Right lobe of liver (tissue), 6 donors: ENCODE measurements around the gene TNFRSF11A. TPM values are rescaled to one million over a fixed set of nuclear protein-coding genes. Genes with fewer than 3 reads are reported as not detected.
A peak's percentile ranks its signal among the peaks of the same experiment; 100 is the strongest.

Source experiments
- ATAC-seq, 4 donors: fragments of 200-7000 bp; cut with Tn5 transposase; one replicate each; pipeline ENCODE4 v1.9.1; 2020; ENCODE audit warnings: mild to moderate bottlenecking in 4 of 4, moderate library complexity in 4 of 4
- DNase-seq, 3 donors: peaks; one replicate each; pipeline ENCODE4 v3.0.0-alpha.2; 2020
- H3K27ac ChIP-seq, 3 donors: fragments of 200-600 bp; one replicate each; pipeline ENCODE4 v1.8.0; 2022
- H3K27me3 ChIP-seq, 2 donors: fragments of 200-600 bp; one replicate each; pipeline ENCODE4 v1.8.0; 2022
- H3K36me3 ChIP-seq, 4 donors: fragments of 200-600 bp; sonication (generic) in 1 of 4; one replicate each; pipeline versions ENCODE4 v1.5.1 to v1.8.0; 2017 to 2022; ENCODE audit warnings: control low read depth in 1 of 4
- H3K4me1 ChIP-seq, 4 donors: fragments of 200-600 bp; sonication (generic) in 1 of 4; one replicate each; pipeline versions ENCODE4 v1.5.1 to v1.8.0; 2017 to 2022; ENCODE audit warnings: control low read depth in 1 of 4
- H3K4me3 ChIP-seq, 3 donors: fragments of 200-600 bp; one replicate each; pipeline ENCODE4 v1.8.0; 2022
- H3K9me3 ChIP-seq, 4 donors: fragments of 200-600 bp; sonication (generic) in 1 of 4; one replicate each; pipeline versions ENCODE4 v1.5.1 to v1.8.0; 2017 to 2022; ENCODE audit warnings: control low read depth in 1 of 4
- POLR2A ChIP-seq: fragments of 450-650 bp; IDR thresholded peaks from one replicate; pipeline ENCODE4 v1.6.1; 2017; ENCODE audit warnings: antibody characterized with exemption, mild to moderate bottlenecking
- WGBS: methylation state at CpG from one replicate; pipeline ENCODE4 v1.1.6; 2018; ENCODE audit warnings: low coverage, low lambda C conversion rate; ENCODE audit not compliant: insufficient coverage; ENCODE audit errors: missing lambda C conversion rate; 5-methylcytosine and 5-hydroxymethylcytosine counted together
- intact Hi-C, 2 donors: fragments of 100-400 bp; cut with DNase I; formaldehyde crosslinking; loops; one replicate each; pipeline versions ENCODE4 v1.11.2 to v1.14.1; 2022
- small RNA-seq, 2 experiments: library from RNA; depleted of rRNA; stranded (forward); fragments of <200 nt; gene quantifications; one replicate each; pipeline ENCODE3, GENCODE V24; 2016
- total RNA-seq, 6 experiments: library from RNA; depleted of rRNA in 2 of 6; stranded (reverse); fragments of >200 nt in 2 of 6; fragmentation: NEBNext Ultra II Directional in 3 of 6; extraction: Animal tissue kit (Norgen Biotek cat#: 25700) in 3 of 6; gene quantifications; one replicate each; pipeline versions ENCODE4 v1.1.0 to v1.2.4, GENCODE V29; 2016 to 2023
- TF ChIP-seq, protein P1 (sequence below), 4 donors: fragments of 200-600 bp in 3 of 4; fragments of 450-650 bp in 1 of 4; IDR thresholded peaks; one replicate each; pipeline versions ENCODE4 v1.5.1 to v1.8.0; 2016 to 2022; ENCODE audit warnings: antibody characterized with exemption in 4 of 4, mild to moderate bottlenecking in 2 of 4
- donor health status: DM: no; HTN: yes; CAD: no.
- donor health status: DM: no; HTN: no; CAD: no.
- donor health status: DM: no; HTN: no; CAD: no.
- donor health status: DM: no; HTN: yes; CAD: no.
- donor health status: DM: no; HTN: yes; CAD: no.

Gene TNFRSF11A
- total RNA-seq, 6 experiments from 2014 or later, result 0.27 to 2.1 (median 0.81) TPM

DNA sequence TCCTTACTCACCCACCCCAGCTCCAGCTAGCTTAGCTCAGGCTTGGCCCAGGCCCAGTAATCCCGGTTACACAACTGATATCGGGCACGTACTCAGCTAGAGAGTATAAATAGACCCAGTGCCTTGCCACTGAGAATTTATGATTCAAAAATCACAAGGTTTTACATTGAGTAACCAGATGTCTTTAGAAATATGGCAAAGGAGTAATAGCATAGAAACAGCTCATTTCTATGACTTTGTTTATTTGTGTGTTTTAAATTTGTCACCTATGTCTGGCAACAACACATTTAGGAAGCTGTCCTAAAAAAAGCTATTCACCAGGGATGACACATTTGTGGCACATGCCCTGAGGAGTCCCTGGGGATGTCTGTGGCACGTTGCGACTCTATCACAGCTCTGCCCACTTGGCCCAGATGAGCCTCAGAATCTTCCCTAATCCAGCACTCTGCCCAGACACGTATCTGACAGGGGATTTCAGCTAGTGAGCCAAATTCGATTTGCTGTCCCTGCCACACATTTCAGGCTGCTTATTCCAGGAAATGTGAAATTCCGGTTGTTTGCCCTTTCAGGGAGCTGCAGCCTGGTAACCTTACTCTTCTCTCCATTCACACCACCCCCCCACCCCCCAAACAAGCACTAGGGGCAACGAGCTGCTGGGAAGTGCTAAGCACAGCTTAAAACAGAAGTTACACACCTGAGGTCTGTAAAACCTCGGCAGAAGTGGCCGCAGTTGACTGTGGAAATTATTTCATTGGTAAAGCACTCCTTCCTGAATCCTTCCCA, 112.3 kb downstream of the TNFRSF11A start:
- intact Hi-C loops, result loop anchor here in 1 of 2 donors (5.0 kb wide), 1 partner anchor 90 kb away; no protein-coding TSS in a partner anchor
- DNase-seq (peak; percentile 90 to 92 (median 92)), ATAC-seq (peak; percentile 85 to 92 (median 89))
- no peaks in the 10 kb centered on the region for H3K36me3 ChIP-seq
- TF ChIP-seq POLR2A, result no peak
- TF ChIP-seq, protein P1, sequence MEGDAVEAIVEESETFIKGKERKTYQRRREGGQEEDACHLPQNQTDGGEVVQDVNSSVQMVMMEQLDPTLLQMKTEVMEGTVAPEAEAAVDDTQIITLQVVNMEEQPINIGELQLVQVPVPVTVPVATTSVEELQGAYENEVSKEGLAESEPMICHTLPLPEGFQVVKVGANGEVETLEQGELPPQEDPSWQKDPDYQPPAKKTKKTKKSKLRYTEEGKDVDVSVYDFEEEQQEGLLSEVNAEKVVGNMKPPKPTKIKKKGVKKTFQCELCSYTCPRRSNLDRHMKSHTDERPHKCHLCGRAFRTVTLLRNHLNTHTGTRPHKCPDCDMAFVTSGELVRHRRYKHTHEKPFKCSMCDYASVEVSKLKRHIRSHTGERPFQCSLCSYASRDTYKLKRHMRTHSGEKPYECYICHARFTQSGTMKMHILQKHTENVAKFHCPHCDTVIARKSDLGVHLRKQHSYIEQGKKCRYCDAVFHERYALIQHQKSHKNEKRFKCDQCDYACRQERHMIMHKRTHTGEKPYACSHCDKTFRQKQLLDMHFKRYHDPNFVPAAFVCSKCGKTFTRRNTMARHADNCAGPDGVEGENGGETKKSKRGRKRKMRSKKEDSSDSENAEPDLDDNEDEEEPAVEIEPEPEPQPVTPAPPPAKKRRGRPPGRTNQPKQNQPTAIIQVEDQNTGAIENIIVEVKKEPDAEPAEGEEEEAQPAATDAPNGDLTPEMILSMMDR (IDR thresholded peaks at IDR 0.05), result no peak
- H3K4me3 ChIP-seq, result peak overlapping the region in 2 of 3 donors; percentile 23 to 27
- 1% methylated on average over 10 of the region's 11 CpGs for WGBS
- H3K9me3 ChIP-seq, result no peaks in the 10 kb centered on the region
- peaks cover 0 to 24% (median 14%) of the 10 kb centered on the region in 4 donors for H3K4me1 ChIP-seq
- H3K27ac ChIP-seq, result peak overlapping the region; percentile 83 to 93 (median 84)
- no peaks in the 10 kb centered on the region for H3K27me3 ChIP-seq

DNA sequence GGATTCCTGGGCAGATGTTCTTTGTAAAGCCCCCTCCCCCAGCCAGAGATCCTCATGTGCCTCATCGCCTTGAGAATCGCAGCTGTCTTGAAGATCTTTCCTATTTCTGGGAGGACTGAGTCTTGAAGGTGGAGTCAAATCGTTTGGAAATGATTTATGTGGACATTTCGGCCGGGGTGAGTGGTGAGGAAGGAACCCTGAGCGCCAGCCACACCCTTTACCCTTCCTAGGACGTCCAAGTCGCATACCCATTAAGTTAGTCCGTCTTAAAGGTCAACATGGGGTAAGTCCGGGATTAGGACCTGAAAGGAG, 112.9 kb downstream of the TNFRSF11A start:
- Histone ChIP-seq H3K27me3 (no peaks in the 10 kb centered on the region), H3K36me3 (no peaks in the 10 kb centered on the region), H3K9me3 (no peaks in the 10 kb centered on the region), H3K4me3 (peak overlapping the region; percentile 6 to 27 (median 23)), H3K27ac (peak overlapping the region; percentile 83 to 93 (median 84)), H3K4me1 (peaks cover 0 to 24% (median 14%) of the 10 kb centered on the region in 4 donors)
- TF ChIP-seq POLR2A, result no peak
- TF ChIP-seq, protein P1 (IDR thresholded peaks at IDR 0.05), result no peak
- intact Hi-C loops, result loop anchor here in 1 of 2 donors (5.0 kb wide), 1 partner anchor 89 kb away; no protein-coding TSS in a partner anchor
- no peak for DNase-seq
- 9% methylated on average over 8 of the region's 10 CpGs for WGBS
- ATAC-seq, result peak; percentile 7 to 18 (median 13)

- peak in 2 of 3 donors; percentile 55 to 56 for DNase-seq
- ATAC-seq, result peak; percentile 31 to 73 (median 43)
- Histone ChIP-seq H3K9me3 (no peaks in the 10 kb centered on the region), H3K36me3 (no peaks in the 10 kb centered on the region), H3K4me3 (peak overlapping the region; percentile 6 to 27 (median 23)), H3K27me3 (no peaks in the 10 kb centered on the region), H3K4me1 (peaks cover 0 to 24% (median 14%) of the 10 kb centered on the region in 4 donors), H3K27ac (peak overlapping the region; percentile 83 to 93 (median 84))
- 37% methylated on average over 2 of the region's 12 CpGs for WGBS
- intact Hi-C loops, result loop anchor here in 1 of 2 donors (5.0 kb wide), 1 partner anchor 89 kb away; no protein-coding TSS in a partner anchor
- TF ChIP-seq, protein P1 (IDR thresholded peaks at IDR 0.05), result no peak
- no peak for TF ChIP-seq POLR2A
Measured at GRCh38 chr18:62438402-62438801, 113.3 kb downstream of the TNFRSF11A start.

DNA sequence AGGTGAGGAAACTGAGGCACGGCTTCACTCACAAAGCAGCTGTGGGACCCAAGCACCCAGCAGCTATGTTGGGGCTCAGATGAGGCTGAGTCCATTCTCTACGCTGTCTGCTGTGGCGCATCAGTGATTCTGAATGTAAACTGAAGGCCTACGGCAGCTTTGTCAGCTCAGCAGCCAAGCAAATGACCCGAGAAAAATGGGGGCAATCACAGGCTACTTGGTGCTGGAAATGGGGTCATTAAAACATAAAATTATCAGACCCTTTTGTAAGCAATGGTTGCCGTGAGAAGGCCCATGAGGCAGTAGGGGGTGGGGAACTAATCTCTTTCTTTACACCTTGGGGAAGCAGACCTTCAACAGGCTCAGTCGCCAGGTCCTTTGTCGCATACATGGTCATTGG, 113.8 kb downstream of the TNFRSF11A start:
- WGBS, result 80% methylated on average over 7 of the region's 8 CpGs
- intact Hi-C loops, result loop anchor here in 1 of 2 donors (5.0 kb wide), 1 partner anchor 88 kb away; no protein-coding TSS in a partner anchor
- TF ChIP-seq POLR2A, result no peak
- TF ChIP-seq, protein P1 (IDR thresholded peaks at IDR 0.05), result no peak

More for the DNA sequence above, 113.8 kb downstream of the TNFRSF11A start:
- peaks cover 0 to 24% (median 14%) of the 10 kb centered on the region in 4 donors for H3K4me1 ChIP-seq
- H3K27ac ChIP-seq, result peak overlapping the region in 1 of 3 donors; percentile 83
- DNase-seq (no peak), ATAC-seq (no peak)
- H3K27me3 ChIP-seq, result no peaks in the 10 kb centered on the region
- no peak overlapping the region for H3K4me3 ChIP-seq
- H3K9me3 ChIP-seq, result no peaks in the 10 kb centered on the region
- no peaks in the 10 kb centered on the region for H3K36me3 ChIP-seq

Small RNAs within 50 kb of the gene (small RNA-seq; reads per million reads assigned to genes)
- gene AC100843.2 (0 reads per million in 2 experiments), gene RF00019 (0 reads per million in 2 experiments)

Other genes with a start within 250 kb of the TNFRSF11A start
- gene PIGN, start 138.3 kb upstream of the TNFRSF11A start, total RNA-seq, result 10 to 100 TPM in 5 of 6 experiments, 1 to 10 TPM in 1; 8.2 to 17.8 (median 13.0) TPM
- 10 to 100 TPM in 5 of 6 experiments, 1 to 10 TPM in 1; 9.7 to 16.7 (median 11.5) TPM for gene RELCH, start 138.1 kb upstream of the TNFRSF11A start, total RNA-seq
- gene ZCCHC2, start 197.7 kb downstream of the TNFRSF11A start, total RNA-seq, result 10 to 100 TPM; 18.9 to 26.6 (median 23.5) TPM